ENCODE data around the gene ZNF785. TPM values are rescaled to one million over a fixed set of nuclear protein-coding genes. Genes with fewer than 3 reads are reported as not detected.
A peak's percentile ranks its signal among the peaks of the same experiment; 100 is the strongest.

Gene ZNF785
- total and polyA plus RNA-seq, 4 donors: 4.0 to 15.5 (median 9.7) TPM

DNA sequence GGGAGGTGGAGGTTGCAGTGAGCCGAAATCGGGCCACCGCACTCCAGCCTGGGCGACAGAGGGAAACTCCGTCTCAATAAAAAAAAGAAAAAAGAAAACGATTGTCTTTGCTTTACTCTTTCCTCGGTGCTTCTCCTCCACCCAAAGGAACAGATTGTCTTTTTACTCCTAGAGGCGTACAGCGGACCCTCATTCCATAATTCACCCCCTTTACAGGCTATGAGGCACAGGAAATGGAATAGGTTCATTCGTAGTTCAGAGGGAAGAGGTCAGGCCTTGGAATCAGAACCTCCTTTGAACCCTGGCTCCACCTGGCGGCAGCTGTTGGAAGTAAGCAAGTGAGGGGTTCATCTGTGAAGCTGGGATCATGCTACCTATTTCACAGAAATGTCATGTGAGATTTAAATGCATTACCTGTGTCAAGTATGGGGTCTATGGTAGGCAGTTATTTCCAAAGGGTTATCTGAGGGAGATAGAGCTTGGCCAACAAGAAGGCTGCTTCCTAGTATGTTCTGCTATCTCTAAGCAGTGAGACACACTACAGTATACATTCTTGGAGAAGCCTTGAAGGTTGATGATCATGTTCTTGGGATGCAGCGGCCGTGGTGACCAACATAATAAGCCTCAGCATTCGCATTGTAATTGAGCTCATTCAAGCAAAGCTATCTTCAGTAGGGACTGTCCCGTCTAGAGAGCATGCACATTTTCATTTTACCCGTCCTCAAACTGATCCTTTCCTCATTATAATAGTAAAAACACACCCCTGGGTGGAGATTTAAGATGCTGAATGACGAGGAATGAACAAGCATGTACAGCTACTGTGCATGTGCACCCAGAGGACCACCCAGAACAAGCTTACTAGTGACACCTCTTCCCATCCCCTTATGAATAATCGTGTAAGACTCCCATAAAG is 43.4 kb upstream of the ZNF785 start:
- ATAC-seq (ENCODE audit: insufficient read depth, low FRiP score): peak; percentile 79
- no peak overlapping the region for H3K4me3 ChIP-seq
- TF ChIP-seq, protein P1, sequence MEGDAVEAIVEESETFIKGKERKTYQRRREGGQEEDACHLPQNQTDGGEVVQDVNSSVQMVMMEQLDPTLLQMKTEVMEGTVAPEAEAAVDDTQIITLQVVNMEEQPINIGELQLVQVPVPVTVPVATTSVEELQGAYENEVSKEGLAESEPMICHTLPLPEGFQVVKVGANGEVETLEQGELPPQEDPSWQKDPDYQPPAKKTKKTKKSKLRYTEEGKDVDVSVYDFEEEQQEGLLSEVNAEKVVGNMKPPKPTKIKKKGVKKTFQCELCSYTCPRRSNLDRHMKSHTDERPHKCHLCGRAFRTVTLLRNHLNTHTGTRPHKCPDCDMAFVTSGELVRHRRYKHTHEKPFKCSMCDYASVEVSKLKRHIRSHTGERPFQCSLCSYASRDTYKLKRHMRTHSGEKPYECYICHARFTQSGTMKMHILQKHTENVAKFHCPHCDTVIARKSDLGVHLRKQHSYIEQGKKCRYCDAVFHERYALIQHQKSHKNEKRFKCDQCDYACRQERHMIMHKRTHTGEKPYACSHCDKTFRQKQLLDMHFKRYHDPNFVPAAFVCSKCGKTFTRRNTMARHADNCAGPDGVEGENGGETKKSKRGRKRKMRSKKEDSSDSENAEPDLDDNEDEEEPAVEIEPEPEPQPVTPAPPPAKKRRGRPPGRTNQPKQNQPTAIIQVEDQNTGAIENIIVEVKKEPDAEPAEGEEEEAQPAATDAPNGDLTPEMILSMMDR (IDR thresholded peaks at IDR 0.05; ENCODE audit: control extremely low read depth, extremely low read depth): peak; percentile 89
- no peaks in the 10 kb centered on the region for H3K4me1 ChIP-seq (ENCODE audit: control insufficient read depth in 5 of 5, insufficient read depth in 5 of 5, low read length in 5 of 5)
- H3K27me3 ChIP-seq (ENCODE audit: control insufficient read depth in 3 of 3, insufficient read depth in 3 of 3, low read length in 2 of 3): no peaks in the 10 kb centered on the region
- no peaks in the 10 kb centered on the region for H3K9me3 ChIP-seq (ENCODE audit: control insufficient read depth in 4 of 4, insufficient read depth in 3 of 4, low read length in 3 of 4)
- no peaks in the 10 kb centered on the region for H3K36me3 ChIP-seq (ENCODE audit: control insufficient read depth in 4 of 4, insufficient read depth in 4 of 4, low read length in 4 of 4)
- WGBS, 2 donors: 36 to 43% methylated on average over 18 of the region's 18 CpGs
- DNase-seq: peak; percentile 86 to 90 (median 90)
- no peak overlapping the region for H3K9ac ChIP-seq (ENCODE audit: insufficient read depth in 1 of 2, low read length in 2 of 2)
- peak overlapping the region in 1 of 2 donors; percentile 66 for H3K27ac ChIP-seq (ENCODE audit: low read depth in 1 of 2, low read length in 1 of 2)

DNA sequence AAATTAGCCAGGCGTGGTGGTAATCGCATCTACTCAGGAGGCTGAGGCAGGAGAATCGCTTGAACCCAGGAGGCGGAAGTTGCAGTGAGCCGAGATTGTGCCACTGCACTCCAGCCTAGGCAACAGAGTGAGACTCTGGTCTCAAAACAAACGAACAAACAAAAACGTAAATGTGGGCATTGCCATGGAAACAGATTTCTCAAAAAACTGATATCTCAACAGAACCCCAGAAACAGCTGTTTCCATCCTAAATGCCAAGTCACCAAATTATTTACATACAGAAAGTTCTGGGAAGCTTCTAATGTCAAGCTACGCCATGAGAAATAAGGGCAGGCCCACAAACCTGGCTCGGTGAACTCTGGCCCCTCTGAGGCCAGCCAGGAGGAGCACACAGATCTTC is 40.7 kb upstream of the ZNF785 start:
- Histone ChIP-seq H3K4me1 (ENCODE audit: control insufficient read depth in 5 of 5, insufficient read depth in 5 of 5, low read length in 5 of 5) (peaks cover 0 to 6% (median 0%) of the 10 kb centered on the region in 5 donors), H3K9me3 (ENCODE audit: control insufficient read depth in 4 of 4, insufficient read depth in 3 of 4, low read length in 3 of 4) (no peaks in the 10 kb centered on the region), H3K9ac (ENCODE audit: insufficient read depth in 1 of 2, low read length in 2 of 2) (no peak overlapping the region), H3K27me3 (ENCODE audit: control insufficient read depth in 3 of 3, insufficient read depth in 3 of 3, low read length in 2 of 3) (no peaks in the 10 kb centered on the region), H3K27ac (ENCODE audit: low read depth in 1 of 2, low read length in 1 of 2) (no peak overlapping the region), H3K36me3 (ENCODE audit: control insufficient read depth in 4 of 4, insufficient read depth in 4 of 4, low read length in 4 of 4) (no peaks in the 10 kb centered on the region), H3K4me3 (no peak overlapping the region)
- ATAC-seq (ENCODE audit: insufficient read depth, low FRiP score) (no peak), DNase-seq (peak in 1 of 3 donors; percentile 26)
- TF ChIP-seq, protein P1 (IDR thresholded peaks at IDR 0.05; ENCODE audit: control extremely low read depth, extremely low read depth): no peak
- 79 to 90% methylated on average over 9 of the region's 9 CpGs for WGBS, 2 donors

DNA sequence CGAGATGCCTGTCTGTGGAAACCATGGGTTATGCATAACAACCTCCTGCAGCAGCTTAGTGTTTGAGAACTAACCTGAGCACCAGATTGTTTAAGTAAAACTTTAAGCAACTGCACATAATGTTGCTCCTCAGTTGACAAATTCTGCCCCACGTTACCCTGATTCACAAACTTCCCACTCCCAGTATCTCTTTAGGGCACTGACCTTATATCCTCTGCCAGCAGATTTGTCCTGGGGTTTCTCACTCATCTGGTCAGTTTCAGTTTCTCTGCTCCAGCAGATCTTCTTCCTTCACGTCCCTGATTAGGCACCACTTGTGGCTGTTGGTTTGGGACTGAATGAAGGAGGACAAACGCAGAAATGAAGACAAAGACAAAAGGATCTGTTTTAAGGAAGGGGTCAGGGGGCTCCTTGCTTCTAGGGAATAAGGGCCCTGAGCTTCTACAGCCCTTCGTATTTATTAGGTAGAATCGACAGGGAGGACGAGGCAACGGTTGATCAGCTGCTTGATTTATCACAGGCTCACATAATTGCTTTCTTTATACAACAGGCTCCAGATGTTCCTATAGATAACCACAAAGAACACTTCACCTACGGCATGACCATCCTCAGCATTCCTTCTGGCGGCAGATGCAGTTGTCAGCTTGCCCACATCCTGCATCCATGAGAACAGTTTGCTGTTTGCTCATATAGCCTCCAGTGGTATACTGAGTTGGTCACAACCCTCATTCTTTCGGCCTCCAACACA is 38.2 kb upstream of the ZNF785 start:
- ATAC-seq (ENCODE audit: insufficient read depth, low FRiP score): no peak
- Histone ChIP-seq H3K27me3 (ENCODE audit: control insufficient read depth in 3 of 3, insufficient read depth in 3 of 3, low read length in 2 of 3) (no peaks in the 10 kb centered on the region), H3K9ac (ENCODE audit: insufficient read depth in 1 of 2, low read length in 2 of 2) (no peak overlapping the region), H3K9me3 (ENCODE audit: control insufficient read depth in 4 of 4, insufficient read depth in 3 of 4, low read length in 3 of 4) (no peaks in the 10 kb centered on the region), H3K36me3 (ENCODE audit: control insufficient read depth in 4 of 4, insufficient read depth in 4 of 4, low read length in 4 of 4) (no peaks in the 10 kb centered on the region), H3K4me1 (ENCODE audit: control insufficient read depth in 5 of 5, insufficient read depth in 5 of 5, low read length in 5 of 5) (peaks cover 0 to 14% (median 0%) of the 10 kb centered on the region in 5 donors), H3K27ac (ENCODE audit: low read depth in 1 of 2, low read length in 1 of 2) (no peak overlapping the region), H3K4me3 (no peak overlapping the region)
- no peak for DNase-seq
- TF ChIP-seq, protein P1 (IDR thresholded peaks at IDR 0.05; ENCODE audit: control extremely low read depth, extremely low read depth): no peak
- WGBS, 2 donors: 85% methylated on average over 11 of the region's 11 CpGs
